Fibroblast of peridontal ligament (primary cell): ENCODE results near the gene MTFR2.
"Not testable (repeated sequence)": the region's sequence is repeated elsewhere in the genome, so short reads cannot be mapped to it uniquely, and the experiment has no call there.

Experiments
- DNase-seq: peaks from one replicate; pipeline ENCODE4 v3.0.0-alpha.2; 2010; ENCODE audit errors: extremely low read depth

MTFR2 gene

DNA sequence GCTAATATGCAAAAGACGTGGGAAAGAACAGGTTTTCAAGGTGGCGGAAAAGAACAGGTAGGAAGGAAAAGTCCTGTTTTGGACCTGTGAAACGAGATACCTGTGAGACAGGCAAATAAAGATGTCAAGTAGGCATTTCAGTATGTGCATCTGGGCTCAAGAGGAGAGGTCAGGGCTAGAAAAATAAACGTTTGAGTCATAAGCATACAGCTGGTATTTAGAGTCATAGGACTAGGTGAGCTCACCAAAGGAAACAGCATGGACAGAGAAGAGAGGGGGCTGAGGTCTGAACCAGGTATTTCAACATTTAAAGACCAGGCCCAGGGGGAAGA lies 14.9 kb downstream of the MTFR2 start:
- no peak for DNase-seq

DNA sequence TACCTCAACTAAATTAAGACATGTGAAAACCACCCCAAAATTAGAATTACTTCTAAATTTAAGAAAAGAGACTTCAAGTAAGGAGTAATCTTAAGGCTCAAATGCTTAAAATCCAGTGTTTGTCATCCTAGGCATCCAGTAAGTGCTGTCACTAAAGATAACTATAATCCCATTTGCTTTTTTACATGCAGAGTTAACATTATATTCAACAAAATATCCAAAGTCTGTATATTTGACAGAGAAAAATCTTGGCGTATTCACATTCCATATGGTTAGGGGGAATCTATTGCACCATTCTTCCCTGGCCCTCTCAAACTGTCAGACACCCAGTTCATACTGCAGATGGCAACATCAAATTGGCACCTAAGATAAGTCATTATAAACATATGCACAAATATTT lies 17.4 kb downstream of the MTFR2 start:
- DNase-seq: no peak

DNA sequence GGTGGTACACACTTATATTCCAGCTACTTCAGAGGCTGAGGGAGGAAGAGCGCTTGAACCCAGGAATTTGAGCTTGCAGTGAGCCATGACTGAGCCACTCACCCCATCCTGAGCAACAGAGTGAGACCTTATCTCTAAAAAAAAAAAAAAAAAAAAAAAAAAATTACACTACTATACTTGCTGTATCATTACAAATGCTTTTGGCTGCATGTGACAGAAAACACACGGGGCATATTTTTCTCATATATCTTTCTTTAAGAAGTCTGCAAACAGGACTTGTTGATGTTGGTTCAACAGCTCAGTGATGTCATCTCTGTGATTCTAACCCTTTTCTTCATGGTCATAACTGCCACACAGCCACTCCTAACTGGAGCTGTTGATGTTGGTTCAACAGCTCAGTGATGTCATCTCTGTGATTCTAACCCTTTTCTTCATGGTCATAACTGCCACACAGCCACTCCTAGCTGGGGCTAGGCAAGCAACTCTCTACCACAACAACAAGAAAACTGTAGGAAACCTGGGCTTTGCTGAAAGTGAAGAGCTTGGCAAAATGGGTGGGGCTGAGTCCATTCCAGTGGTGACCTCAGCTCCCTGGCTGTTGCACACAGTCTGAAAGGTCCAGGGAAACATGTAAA lies 19.8 kb downstream of the MTFR2 start:
- peak; percentile 40 for DNase-seq

DNA sequence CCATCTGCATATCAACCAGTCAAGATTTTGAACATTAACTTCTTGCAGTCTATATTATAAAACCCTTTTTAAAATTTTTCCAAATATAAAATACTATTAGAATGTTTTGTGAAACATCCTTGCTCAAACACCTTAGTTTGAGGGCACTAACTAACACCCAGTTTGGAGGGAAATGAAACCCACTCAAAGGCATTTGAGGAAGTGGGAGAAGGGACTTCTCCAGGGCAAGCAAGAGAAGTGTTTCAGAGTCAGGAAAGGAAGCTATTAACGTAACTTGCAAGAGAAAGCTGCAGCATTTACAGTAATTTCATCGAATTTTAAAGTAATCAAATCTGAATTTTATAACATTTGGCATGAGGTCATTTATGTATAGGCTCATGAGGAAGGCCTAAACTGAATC lies 21.3 kb downstream of the MTFR2 start:
- DNase-seq: no peak

DNA sequence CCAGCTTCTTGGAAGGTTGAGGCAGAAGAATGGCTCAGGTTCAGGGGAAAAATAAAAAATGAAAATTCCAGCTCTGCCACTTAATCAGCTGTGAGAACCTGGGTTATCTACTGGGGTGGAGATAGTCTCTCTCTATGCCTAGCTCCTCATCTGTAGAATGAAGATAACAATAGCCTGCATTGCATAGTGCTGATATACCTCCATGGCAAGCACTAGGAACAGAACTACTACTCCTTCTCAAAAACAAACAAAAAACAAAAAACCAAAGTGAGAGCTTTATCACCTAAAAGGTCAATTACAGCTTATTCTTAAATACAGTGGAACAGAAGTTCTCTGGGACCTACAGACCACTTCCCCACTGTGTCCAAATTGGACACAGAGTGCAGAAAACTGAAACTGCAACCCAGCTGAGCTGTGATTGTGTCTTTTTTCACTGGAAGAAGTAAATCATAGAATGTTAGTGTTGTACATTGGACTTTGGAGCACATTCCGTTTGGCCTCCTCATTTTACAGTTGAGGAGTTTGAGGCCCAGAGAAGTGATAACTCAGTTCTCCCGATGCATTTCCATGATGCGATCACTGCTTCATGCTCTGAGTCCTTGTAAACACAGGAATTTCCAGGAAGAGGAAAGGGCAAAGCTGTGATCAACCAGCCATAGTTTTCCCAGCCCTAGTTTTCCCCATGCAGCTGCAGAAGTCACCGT lies 23.3 kb downstream of the MTFR2 start:
- DNase-seq: peak; percentile 35

DNA sequence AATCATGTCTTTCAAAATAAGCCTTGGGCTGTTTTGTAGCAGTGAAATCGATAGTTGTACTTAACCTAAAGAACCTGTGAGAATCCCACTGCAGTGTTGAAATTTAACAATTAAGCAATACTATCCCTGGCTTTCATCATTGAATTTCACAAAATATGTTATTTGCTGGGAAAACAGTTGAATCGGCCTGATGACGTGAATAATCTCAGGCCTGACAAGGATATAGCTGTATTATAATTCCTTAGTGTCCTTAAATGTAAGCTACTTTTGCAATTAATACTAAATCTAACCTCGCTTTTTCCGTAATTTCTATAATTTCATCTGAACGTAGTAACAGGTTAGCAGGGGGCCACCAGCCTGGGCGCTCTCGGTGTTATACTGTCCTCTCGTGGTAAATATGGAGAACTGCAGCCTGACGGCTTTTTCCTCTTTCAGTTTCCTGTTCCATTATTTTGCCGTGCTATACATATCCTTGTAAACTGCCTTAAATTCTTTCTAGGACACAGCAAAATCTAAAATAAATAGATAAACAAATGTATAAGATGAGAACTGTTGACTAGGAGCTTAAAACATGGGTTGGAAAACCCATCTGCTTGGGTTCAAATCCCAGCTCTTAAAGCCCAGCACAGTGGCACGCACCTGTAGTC lies 24.0 kb downstream of the MTFR2 start:
- peak; percentile 81 for DNase-seq

DNA sequence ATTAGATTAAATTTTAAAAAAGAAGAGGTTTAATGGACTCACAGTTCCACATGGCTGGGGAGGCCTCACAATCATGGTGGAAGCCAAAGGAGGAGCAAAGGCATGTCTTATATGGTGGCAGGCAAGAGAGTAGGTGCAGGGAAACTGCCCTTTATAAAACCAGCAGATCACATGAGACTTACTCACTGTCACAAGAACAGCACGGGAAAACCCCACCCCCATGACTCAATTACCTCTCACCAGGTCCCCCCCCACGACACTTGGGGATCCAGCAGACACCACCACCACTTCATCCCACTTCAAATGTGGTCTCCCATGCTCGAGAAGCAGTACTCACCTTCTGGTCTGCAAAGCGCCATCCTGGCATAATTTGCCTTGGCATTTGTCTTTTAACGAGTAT lies 24.6 kb downstream of the MTFR2 start:
- DNase-seq: no peak

DNA sequence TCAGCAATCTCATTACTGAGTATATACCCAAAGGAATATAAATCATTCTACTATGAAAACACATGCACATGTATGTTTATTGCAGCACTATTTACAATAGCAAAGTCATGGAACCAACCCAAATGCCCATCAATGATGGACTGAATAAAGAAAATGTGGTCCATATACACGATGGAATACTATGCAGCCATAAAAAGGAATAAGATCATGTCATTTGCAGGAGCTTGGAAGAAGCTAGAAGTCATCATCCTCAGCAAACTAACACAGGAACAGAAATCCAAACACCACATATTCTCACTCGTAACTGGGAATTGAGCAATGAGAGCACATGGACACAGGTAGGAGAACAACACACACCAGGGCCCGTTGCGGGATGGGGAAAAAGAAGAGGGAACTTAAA lies 25.1 kb downstream of the MTFR2 start:
- DNase-seq: not testable (repeated sequence)

DNA sequence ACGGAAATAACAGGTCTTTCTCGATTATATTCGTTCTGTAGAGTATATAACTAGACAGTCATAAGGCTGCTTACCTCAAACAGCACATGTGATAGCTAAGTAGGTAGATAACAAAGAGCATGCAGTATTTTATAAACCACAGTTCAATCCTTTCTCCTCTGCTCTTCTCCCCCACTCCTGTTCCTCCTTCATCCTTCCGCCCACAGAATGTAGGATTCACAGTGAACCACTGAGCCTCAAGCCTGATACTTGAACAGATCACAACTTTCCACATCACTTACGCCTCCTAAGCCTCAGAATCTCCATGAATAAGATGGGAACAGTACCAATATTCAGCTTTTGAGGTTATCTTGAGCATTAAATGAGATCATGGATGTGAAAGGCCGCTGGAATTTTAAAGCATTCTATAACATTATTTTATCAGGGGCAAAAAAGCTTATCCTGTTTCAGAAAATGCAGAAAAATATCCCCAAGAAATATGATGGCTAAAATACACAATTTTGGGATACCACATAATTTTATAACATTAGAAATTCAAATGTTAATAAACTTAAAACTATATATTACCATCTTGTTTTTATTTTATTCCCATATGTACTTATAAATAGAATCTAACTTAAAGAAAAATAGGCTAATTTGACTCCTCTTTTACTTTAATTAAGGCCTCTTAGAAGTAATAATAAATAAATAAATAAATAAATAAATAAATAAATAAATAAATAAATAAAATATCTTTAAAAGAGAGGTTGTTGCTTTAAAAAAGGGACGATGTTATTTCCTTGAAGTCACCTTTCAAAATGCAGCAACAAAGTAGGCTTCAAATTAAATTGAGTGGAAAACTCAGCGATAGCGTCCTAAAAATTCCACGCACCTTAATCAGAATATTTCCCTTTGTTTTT lies 33.4 kb downstream of the MTFR2 start:
- no peak for DNase-seq

DNA sequence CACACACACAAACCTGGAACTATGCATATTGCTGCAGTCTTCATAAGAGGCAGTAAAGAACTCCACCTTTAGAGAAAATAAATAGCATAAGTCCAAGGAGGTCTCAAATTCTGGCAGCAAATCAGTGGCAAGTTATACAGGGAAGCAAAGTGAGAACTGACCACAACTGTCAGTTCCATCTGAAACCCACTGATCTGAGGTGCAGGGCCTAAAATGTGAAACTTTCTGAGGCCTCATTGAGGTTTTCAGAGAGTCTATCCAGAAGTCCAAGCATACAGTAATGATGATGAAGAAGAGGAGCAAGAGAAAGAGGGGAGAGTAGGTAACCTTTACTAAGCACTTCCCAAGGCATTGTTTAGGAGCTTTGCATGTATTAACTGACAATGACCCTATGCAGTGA lies 36.3 kb downstream of the MTFR2 start:
- DNase-seq: no peak

DNA sequence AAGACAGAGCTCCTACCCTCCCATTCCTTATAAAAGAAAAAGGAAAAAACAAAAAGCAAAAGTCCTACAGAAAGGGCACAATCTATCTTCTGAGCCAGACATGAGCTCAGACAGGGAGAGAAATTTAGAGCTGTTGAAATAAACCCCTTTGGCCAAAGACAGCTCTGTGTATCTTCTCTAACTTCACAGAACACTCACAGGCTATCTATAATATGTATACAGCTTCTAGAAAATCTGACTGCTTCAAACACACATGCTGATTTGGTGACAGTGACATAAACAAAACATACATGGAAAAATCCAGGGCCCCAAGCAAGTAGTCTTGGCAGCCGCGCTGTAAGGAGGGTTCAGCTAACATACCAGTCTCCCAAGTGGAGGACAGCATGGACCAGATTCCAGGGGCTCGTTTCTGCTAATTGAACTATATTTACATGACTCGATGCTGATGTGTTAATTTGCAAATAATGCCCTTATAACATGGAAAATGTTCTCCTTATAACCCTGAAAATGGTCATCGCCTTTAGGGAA lies 37.0 kb downstream of the MTFR2 start:
- no peak for DNase-seq

DNA sequence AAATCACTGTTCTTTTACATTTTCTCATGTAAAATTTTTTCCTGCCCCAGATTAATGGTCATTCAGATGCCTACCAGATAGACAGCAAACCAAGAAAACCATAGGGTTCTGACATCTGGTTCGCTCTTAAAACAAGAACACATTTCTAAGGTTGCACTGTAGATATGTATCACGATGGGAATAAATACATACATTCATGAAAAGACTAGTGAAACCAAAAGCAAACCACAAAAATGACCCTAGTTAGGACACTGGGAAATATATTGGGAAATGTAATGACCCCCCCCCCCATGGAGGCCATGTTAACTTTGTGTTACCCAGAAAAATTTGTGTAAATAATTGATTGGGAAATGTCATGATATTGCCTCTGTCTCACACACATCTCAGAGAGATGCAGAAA lies 37.5 kb downstream of the MTFR2 start:
- DNase-seq: no peak

DNA sequence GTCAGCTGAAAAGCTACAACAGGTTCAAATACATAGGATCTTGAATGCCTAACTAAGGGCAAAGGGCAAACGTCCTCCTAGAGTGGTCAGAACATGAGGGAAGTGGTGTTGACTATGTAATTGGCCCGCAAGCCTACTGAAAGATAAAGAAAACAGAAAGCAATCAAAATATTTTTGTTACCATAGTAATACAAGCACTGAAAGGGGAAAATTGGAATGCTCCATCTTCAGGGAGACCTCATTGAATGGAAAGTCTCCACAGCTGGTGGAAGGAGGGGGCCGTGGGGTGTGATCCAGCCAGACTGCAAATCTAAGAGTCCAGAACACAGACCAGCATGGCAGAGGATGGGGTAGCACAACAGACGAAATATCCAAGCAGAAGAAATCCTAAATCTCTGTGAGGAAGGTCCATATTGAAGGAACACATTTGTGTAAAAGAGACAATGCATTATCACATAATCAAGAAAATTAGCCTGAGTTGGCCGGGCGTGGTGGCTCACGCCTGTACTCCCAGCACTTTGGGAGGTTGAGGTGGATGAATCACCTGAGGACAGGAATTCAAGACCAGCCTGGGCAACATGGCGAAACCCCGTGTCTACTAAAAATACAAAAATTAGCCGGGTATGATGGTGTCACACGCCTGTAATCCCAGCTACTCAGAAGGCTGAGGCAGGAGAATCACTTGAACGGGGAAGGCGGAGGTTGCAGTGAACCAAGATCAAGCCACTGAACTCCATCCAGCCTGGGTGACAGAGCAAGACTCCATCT lies 39.5 kb downstream of the MTFR2 start:
- no peak for DNase-seq

DNA sequence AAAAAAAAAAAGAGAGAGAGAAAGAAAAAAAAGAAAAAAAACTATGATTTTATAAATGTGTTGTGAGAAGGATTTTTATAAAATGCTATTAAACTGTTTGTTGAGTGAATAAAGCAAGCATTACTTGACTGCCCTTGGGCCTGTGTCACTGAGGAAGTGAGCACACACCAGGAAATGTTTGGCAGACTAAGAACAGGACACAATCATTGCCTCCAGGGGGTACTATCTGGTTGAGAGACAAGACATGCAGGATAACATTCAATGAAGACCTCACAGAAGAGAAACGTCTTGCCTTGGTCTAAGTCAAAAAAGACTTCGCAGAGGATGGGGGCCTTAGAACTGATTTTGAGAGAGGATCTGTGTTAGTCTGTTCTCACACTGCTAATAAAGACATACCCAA lies 40.6 kb downstream of the MTFR2 start:
- no peak for DNase-seq

DNA sequence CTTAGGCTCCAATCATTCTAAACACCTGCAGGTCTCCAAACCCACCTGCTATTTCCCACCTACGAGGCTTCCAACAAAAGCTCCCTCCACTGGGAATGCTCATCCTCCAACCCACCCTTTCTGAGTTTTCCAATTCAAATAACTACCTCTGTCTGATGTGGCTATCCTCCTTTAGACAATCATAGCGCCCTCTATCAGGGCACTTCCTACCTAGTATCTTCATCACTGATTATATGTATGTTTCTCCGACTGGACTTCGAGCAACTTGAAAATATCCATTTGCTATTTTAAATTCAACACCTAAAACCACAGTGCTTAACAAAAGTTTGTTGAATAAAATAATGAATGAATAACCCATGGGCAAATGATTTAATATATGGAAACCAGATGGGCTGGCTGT lies 41.3 kb downstream of the MTFR2 start:
- no peak for DNase-seq

DNA sequence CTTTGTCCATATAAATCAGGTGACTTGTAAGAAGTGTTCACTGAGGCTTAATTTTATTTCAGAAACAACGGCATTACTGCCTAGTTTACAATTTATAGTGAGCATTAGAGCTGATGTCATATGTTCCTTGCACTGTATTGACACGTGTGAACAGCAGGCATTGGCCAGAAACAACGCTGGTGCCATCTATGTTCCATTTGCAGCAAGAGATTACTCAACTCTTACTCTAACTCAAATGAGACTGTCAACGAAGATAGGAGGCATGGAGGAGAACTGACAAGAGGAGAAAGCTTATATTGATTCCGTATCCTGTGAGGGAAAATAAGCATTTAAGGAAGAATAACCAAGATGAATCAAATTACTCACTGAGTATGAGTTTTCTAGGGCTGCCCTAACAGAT lies 48.4 kb downstream of the MTFR2 start:
- DNase-seq: peak; percentile 34

DNA sequence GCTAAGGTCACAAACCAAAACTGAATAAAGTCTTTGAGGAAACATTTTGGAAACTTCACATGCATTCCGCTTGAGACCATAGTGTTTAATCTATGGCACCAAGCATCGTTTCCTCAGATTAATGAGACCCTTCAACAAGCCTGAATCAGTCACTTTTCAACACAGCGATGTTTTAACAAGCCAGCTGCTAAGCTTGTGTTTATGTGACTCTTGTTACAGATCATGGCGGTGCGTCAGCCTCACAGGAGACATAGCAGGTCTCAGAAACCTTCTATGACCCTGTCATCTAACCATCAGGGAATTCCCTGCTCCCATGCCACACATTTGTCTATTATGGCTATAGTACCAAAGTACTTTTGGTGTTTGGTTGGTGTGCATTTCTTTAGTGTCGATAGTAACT lies 57.2 kb downstream of the MTFR2 start:
- no peak for DNase-seq

DNA sequence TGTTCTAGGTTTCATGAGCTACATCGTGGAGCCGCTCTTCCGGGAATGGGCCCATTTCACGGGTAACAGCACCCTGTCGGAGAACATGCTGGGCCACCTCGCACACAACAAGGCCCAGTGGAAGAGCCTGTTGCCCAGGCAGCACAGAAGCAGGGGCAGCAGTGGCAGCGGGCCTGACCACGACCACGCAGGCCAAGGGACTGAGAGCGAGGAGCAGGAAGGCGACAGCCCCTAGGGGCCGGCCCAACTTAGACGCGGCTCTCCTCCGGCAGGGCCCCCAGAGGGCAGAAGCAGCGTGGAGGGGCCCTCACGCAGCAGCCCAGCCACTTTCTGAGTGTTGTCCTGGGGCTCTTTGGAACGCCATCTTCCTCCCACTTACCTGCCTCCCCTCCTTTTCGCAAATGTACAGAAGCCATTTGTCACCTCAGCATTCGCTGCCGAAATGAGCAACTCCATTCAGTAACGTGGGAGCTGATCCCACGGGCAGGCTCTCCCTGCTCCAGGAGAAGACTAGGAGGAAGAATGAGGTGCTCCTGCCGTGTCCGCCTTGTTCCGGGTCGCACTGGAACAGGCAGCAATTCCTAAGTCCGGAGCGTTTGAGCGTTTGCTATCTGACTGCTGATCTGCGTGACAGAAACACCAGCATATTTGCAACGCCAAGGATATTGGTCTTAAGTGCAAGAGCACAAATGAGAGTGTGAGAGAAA lies 58.4 kb downstream of the MTFR2 start:
- no peak for DNase-seq

DNA sequence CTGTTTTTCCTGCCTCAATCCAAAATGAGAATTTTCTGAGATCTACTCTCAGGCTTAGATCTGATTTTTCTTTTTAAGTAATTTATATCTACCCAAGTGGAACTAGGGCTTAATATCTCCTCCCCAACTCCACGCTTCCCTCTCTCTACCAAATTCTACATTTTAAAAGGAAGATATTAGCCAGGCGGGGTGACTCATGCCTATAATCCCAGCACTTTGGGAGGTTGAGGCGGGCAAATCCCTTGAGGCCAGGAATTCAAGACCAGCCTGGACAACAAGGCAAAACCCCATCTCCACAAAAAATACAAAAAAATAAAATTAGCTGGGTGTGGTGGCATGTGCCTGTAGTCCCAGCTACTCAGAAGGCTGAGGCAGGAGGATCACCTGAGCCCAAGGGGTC lies 61.0 kb downstream of the MTFR2 start:
- no peak for DNase-seq

DNA sequence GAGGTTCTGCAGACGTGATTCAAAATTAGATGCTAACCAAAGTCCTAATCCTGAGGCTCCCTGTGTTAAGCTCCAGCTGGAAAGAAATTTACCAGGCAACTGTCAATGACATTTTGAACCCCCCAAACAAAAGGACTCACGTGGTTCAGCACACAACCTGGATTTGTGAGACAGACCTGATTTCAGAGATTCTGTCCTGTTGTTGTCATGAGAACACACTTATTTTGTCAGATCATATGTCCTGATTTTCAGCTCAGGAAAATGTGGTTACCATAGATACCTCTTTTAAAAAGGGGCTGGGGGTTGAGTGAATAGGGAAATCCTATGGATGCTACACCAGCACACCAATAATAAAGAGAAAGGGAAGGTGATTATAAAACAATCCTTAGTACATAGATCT lies 61.6 kb downstream of the MTFR2 start:
- DNase-seq: no peak

DNA sequence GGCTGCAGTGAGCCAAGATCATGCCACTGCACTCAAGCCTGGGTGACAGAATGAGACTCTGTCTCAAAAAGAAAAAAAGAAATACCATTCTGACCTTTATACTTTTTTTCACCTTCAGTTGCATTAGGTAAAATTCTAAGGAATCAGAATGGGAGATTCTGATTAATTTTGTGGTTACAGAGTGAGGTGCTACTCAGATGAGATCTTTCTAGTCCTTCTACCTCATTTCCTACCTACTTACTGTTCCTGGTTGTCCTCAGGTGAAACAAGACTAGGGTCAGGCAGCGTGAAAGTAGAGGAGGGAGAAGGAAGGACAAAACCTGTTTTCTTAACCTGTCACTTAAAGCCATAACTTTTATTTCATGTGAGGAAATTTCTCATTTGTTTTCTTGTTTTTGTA lies 63.7 kb downstream of the MTFR2 start:
- DNase-seq: no peak
